HG03342 (cell line): ENCODE results near the gene MYOM1.
A peak's percentile ranks its signal among the peaks of the same experiment; 100 is the strongest.

ENCODE experiments used
- ATAC-seq: cut with Tn5 transposase; IDR thresholded peaks from one replicate; pipeline ENCODE4 v1.9.1; 2021; ENCODE audit warnings: mild to moderate bottlenecking, moderate library complexity; ENCODE audit not compliant: unreplicated experiment

The MYOM1 gene

DNA sequence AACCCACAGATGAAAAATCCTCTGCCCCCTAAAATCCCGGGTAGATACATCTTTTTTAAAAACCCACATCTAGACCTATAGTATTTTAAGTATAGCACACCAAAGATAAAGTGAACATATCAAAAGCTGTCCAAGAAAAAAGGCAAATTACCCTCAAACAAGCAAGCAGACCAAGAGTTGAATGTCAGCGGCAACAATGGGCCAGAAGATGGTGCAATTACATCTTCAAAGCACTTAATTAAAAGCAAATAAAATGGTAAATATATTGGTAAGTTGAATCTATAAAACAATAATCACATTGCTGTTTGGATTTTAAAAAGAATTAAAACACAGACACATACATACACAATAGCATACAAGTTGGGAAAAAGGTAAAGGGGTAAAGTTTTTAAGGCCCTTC lies 98.5 kb downstream of the MYOM1 start:
- ATAC-seq = no peak

DNA sequence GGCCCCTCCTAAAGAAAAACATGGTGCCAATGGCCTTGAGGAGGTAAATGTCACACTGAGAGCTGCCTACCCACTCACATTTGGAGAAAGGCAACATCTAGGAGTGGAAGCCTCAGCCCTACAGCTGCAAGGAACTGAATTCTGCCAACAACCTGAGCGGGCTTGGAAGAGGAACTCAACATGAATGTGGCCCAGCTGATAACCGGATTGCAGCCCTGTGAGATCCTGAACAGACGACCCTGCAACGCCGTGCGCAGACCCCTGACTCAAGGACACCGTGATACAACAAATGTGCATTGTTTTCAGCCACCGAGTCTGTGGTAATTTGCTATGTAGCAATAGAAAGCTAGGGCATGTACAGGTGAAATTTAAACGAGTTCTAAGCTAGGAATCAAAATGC lies 99.4 kb downstream of the MYOM1 start:
- ATAC-seq = no peak

DNA sequence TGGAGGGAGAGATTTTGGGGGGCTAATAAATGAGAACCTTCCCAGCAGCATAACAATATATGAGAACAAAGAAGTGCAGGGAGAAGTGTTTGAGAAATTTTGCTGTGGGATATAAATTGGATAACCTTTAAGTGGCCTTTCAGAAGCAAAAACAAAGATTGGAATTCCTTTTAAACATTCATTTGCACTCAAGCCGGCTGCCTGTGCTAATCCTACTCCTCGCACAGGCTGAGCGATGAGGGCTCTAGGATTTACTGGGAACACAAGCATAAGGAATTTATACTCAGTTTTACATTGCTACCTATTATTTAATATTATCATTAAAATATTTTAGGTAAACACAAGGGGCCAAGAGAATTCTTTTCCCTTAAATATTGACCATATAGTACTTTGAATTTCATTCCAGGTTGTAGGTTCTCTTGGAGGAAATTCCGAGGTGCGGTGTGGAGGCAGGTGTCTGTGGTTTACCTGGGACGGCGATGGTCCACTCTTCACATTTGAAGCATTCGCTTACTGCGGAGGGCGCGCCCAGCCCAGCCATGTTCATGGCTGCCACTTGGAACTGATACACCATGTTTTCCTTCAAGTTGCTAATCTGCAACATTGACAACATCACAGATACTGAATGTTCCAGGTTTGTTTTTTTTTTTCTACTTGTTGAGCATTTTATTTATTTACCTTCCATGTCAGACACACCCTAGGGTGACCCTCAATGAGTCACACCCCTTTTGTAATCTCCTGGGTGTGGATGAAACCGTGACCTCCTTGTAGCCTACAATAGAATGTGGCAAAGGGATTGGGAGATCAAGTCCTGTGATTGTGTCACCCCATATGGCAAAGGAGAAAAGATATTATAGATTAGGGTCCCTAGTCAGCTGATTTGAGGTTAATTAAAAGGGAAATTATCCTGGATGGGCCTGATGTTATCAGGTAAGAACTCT lies 100.1 kb downstream of the MYOM1 start:
- ATAC-seq = no peak

DNA sequence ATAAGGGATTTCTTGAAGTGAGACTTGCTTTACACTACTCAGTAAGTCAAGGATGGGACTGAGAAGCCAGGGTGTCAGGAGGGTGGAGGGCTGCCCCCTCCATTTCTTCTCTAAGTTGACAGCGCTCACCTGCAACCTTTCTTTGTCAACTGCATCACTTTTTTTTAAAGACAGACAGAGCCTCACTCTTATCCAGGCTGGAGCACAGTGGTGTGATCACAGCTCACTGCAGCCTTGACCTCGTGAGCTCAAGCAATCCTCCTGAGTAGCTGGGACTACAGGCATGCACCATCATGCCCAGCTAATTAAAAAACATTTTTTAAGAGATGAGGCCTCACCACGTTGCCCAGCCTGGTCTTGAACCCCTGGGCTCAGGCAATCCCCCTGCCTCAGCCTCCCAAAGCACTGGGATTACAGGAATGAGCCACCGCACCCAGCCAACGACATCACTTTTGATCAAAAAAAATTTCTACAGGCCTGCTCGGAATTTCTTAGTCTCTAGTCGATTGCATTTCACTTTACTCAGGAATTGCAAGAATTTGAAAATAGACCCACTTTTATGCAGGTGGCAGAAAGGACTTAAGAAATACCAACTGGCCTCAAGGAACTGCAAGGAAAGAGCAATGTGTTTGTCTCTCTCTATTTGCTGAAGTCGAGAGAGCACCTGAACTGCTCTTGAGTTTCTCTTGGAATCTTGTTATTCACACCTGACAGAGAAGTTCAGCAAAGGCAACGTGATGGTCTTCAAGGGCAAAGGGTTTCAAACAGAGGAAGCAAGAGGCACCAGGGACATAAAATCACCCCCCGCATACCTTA lies 101.4 kb downstream of the MYOM1 start:
- ATAC-seq = no peak

DNA sequence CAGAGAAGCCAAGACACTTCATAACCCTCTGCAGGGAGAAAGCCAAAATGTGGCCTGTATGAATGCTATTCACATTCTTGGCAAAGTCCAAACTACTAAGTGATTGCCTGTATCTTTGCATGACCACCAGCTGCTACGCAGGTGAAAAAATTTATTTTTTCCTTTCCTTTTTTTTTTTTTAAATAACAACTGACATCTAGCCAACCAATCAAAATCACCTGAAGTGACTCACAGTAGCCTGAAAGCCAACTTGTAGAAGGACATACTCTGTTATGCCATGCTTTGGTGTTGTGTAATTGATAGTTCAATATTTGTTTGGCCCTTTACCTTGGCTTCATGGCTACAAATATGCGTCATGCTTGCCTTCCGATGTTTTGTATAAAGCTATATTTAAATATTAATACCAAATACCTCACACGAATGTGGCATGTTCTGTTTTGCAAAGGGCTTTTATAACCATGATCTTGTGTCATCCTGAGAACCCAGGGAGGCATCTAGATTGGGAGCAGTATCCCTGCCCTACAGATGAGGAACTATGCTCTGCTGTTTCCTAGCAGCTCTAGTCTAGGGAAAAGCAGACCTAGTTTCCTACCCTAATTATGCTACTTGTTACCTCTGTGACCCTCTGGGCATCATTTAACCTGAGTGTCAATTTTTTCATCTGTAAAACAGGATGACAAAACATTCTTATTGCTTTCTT lies 102.1 kb downstream of the MYOM1 start:
- ATAC-seq = no peak

DNA sequence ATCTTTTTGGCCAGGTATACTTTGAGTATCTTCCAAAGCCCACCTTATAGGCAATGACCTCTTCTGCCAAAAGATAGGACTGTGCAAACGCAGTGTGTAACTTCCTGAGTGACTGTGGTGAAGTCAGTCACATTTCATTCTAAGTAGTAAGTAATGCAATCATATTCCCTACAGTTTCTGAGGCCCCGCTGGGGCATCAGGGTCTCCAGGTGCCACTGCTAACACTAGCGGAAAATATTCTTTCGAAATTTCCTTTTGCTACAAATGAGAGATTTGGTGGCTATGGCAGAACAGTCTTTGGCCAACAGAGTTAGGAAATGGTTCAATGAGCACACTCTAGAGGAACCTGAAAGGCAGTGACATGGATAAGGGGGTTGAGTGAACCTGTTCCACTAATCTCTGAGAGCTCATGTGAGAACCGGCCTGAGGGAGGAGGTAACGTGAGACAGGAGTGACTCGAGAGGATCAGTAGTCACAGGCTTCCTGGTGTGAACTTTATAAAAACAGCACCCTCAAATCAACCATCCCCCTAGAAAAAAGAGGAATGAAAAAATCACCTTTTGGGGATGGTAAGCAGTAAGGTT lies 104.2 kb downstream of the MYOM1 start:
- ATAC-seq = no peak

DNA sequence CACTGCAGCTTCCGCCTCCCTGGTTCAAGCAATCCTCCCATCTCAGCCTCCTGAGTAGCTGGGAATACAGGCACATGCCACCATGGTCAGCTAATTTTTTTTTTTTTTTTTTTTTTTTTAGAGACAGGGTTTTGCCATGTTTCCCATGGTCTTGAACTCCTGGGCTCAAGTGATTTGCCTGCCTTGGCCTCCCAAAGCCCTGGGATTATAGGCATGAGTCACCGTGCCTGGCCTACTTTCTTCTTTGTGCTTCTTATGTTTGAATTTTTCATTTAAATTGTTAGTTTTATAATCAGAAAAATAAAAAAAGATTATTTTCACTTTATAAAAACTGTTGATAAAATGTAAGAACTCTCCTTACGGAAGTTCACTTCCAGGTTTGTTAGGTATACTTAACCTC lies 105.3 kb downstream of the MYOM1 start:
- no peak for ATAC-seq

DNA sequence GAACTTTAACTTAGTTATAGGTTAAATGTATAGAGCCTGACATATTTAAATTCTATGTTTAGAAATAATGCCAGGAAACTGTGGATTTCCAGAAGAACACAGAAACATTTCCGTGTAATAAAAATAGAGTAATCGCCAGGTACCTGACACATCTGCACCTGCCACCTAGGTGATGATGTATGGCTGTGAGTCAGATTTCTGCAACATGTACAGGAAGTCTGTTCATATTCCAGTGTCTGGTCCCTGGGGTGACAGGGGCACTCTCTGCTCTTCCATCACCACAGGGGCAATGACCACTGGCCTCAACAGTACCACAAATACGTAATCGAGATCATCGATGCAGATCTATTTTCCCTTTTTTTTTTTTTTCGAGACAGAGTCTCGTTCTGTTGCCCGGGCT lies 105.7 kb downstream of the MYOM1 start:
- ATAC-seq = no peak

DNA sequence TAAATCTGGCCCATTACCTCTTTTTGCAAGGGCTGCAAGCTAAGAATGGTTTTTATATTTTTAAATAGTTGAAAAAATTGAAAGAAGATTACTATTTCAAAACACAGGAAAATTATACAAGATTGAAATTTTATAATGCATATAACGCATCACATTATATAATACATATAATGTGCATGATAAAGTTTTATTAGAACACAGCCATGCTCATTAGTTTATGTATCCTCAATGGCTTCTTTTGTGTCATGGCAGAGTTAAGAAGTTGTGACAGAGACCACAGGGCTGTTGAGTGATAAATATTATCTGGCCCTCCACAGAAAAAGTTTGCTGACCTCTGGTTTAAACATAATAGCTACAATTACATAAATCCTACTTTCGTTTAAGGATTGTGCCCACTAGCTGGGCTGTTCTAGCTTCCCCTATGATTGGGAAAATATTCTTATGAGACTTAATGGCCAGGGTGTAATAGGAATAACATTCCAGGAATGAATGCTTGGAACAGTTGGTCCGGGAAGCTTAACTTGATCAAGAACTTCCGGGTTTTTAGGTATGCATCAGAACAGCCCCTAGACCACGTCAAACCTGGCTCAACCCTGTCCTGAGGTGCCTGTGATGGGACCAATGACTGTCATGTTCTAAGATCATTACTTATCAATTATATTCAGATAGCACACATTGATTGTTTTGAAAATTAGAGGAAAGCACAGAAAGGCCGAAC lies 108.1 kb downstream of the MYOM1 start:
- ATAC-seq = no peak

DNA sequence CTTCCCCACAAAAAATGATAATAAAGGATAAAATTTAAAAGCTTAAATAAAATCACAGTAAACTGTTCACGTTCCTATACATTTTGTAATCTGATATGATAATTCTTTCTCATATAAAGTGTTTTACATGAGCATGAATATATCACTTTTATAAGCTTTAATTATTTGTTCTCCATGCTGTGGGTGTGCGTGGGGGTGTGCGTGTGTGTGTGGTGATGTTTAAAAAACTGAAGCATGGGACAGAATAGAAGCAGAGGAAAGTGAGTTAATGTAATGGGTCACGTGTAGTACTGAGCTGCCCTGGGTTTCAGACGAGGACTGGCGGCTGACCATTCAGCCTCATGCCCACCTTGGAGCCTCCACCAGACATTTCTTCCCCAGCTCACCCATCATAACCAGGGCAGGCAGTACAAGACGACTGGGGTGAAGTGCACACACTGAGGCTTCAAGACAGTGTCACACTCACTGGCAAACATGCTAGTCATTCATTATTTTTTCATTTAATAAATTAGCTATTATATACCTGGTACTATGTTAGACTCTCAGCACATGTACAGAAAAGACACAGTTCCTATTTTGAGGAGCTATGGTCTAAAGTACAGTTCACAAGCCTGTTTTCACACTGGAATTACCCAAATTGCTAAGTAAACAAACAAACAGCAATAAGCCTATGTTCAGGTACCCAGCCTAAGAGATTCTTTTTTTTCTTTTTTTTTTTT lies 109.6 kb downstream of the MYOM1 start:
- ATAC-seq = peak; percentile 68

DNA sequence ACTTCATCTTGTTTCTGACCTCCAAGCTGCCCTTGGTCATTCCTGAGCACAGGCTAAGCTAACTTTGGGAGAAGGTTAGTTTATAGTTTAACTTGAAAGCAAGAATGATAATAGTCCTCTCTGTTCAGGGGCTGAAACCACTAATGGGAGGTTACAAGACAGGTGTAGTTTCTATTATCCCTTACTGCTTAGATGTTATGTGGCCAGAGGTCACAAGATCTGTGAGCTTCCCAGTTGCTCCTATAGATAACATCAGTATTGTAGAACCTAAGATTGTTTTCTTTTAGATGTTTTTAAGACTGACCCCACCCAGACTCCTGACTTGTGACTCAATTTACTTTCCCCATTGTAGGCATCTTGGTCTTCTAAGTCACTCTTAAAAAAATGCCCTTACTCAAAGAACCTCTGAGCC lies 112.0 kb downstream of the MYOM1 start:
- no peak for ATAC-seq

DNA sequence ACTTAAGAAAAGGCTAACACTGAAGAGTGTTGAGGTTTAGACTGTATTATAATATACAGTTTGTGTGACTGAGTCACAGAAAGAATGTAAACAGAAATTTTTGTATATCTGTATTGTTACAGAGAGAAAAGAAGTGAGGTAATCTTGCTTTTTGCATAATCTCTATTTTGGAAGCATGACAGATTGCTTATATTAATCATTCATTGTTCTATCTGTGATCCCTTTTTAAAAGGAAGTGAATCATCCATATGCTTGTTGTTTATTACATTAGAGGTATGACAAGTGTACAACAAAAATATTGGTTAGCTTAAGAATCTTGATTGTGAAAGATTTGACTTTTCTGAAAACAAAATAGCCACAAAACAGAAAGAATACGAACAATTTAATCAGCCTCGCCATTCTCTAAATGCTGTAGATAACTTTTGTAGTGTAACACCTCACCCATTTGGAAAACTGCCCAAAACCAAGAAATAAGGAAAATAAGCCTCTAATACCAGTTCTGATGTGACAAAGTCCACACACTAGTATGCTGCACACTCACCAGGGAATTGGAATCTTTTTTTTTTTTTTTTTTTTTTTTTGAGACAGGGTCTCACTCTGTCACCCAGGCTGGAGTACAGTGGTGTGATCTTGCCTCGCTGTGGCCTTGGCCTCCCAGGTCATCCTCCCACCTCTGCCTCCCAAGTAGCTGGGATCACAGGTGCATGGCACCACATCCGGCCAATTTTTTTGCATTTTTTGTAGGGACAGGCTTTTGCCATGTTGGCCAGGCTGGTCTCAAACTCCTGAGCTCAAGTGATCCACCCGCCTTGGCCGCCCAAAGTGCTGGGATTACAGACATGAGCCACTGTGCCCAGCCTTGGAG lies 115.3 kb downstream of the MYOM1 start:
- no peak for ATAC-seq

DNA sequence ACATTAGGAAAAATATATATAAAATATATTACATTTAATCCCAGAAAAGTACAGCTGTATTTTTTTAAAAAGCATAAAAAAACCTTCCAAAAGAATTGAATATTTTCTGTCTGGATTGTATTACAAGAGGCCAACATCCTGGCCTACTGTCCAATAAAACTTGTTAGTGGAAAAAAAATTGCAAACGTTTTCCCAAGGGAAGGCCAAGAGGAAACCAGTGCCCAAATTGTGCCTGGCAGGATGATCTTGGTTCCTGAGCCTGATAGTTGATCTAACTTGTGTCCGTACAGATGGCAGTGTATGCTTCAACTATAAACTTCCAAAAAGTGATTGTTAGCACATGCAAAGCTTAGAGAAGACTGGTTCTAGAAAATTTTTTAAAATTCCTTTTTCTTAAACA lies 116.2 kb downstream of the MYOM1 start:
- no peak for ATAC-seq

DNA sequence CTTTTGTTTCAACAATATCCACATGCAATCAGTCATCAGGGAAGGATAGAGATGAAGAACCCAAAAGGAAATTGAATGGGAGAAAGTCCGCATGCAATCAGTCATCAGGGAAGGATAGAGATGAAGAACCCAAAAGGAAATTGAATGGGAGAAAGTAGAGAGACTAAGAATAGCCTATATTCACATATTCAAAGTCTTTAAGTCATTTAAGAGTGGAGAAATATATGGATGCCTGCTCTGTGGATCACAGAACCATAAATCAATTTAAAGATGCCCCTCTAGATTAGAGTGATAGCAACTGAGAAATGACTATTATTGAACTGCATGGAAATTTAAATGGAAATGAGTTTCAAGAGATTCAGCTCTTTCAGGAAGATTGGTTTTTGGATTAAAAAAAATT lies 116.8 kb downstream of the MYOM1 start:
- no peak for ATAC-seq

DNA sequence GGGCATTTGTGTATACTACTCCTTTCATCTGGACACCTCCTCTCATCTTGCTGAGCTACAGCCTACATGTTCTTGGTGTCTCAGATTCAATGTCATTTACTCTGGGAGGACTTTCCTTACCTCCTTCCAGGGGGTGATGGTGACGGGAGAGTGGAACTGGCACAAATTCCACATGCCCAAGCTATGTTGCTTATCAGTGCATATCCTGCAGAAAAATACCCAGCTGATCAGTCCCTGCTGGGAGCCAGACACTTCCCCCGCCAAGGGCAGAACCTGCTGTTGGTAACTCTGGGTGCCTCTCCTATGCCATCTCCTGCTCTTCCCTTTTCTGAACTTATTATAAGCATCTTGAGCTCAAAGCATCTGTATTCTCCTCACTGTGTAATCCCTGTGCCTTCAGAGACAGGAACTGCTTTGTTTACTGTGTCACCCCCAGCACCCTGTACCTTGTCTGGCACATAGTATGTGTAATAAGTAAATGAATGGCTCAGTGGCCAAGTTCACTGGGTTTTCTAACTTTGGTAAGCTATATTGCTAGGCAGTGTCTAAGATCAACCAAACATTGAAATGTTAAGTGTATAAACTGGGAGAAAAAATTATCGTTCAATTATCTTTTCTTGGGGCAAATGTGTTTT lies 119.2 kb downstream of the MYOM1 start:
- ATAC-seq = no peak

DNA sequence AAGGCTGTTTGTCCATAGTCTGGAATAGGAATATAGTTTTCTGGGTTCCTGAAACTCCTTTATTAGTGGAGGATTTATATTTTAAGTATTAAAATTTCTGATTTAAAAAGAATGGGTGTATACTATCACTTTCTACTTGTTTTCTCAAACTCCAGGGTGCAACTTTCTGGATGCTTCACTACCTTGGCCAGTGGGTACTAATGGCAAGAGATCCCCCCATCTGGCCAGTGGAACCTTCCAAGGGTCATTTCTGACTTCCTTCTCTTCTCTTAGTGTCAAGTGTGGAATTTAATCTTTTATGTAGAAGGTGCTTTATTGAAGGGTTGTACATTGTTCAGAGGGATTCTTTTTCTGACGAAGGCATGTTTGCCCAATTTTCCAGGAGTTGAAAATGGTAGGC lies 120.4 kb downstream of the MYOM1 start:
- ATAC-seq = no peak

DNA sequence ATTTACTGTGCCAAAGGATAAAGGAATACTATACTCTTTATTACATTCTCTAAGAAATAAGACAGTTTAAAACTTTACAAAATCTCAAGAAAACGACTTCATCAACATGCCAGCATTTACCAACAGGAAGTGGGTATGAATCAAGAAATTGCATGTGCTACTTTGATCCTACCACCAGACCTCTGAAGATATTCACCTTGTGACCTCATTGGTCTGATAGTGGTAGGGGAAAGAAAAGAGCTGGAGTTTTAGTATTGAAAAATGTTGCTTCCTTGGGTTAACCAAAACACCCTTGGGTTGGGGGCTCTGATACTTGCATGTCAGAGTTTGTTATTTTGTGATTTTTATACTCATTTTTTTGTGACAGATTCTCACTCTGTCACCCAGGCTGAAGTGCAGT lies 122.7 kb downstream of the MYOM1 start:
- ATAC-seq = no peak

DNA sequence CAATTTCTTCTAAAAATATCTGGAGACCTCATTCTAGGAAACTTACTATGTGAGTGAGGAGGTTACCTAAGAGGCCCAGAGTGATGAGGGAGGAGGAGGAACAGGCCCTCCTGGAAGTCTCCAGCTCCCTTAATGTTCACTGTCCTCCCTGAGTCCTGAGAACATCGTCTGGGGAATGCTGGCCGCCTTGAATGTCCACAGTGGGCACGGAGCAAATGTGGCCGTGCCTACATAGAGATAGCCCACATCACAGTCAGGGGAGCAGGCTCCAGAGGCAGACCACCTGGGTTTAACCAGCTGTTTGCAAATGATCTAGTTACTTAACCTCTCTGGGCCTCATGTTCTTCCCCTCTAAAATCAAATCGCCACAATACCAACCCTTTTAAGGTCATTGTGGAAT lies 123.8 kb downstream of the MYOM1 start:
- no peak for ATAC-seq

DNA sequence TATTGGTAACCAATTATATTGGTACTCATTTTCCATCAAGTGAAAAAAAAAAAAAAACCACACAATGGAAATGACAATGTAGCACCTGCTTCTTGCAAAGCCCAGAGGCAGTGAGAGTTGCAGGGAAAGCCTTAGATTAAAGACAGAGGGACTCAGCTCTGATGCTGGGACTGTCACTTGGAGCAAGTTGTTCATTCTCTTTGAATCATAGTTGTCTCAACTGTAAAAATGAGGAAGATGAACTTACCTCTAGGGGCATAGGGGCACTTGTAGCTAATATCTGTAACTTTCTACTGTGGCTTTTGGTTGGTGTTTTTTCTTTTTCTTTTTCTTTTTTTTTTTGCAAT lies 125.5 kb downstream of the MYOM1 start:
- no peak for ATAC-seq
